Activated CD4-positive, alpha-beta T cell treated with anti-CD3 and anti-CD28 coated beads, Interleukin-2, Interleukin-4, amounts not matched to agents 100 ng/mL and 50 ng/mL, durations not matched to agents 16 hours and 8 hours (primary cell): ENCODE measurements around the gene SPATA4.
A peak's percentile ranks its signal among the peaks of the same experiment; 100 is the strongest.
"Not testable (repeated sequence)": the region's sequence is repeated elsewhere in the genome, so short reads cannot be mapped to it uniquely, and the experiment has no call there.

Experiments used
- DNase-seq: peaks from one replicate; pipeline ENCODE4 v3.0.0-alpha.2; 2020; ENCODE audit warnings: low spot score

SPATA4 gene

DNA sequence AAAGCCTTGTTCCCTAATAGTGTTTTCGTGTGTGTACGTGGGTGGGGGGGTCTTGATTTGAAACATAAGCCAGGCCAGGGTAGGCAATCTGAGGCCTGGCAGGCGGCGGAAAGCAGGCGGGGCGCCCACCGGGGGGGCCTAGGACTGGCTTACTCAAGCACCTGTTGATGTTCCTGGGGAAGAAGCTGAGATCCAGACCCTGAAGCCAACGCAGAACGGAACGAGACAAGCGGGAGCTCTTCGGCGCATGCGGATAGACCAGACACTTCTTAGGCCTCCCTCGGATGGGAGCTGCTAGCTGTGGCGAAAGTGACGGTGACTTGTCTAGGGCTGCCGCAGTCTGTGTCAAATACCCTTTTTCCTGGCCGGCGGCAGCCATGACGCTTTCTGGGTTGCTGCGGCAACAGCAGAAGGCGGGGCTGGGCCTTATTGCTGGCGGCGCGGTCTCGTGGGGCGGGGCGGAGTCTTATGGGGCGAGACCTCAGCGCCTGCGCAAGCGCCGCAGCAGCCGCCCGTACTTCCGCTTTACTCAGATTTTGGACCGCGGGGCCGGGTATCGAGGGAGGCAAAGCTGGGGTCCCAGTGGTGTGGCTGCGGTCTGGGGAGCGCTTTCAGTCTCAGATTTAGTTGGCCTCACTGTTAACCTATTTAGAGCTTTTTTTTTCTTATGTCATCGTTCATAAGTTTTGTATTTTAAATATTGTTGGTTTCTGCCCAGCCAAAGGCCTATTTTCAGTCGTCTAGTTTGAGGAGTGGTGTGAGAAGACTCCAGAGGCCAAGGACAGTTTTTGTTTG is at the start of gene SPATA4:
Gene SPATA4, minus strand, starts transcription at position 402 of the 795 bp plus-strand sequence. Its CDS starts 23 bp downstream, at position 379.
- peak; percentile 94 for DNase-seq

GRCh38 chr4:176242764-176243347 is 47.5 kb upstream of the SPATA4 start:
- no peak for DNase-seq

DNA sequence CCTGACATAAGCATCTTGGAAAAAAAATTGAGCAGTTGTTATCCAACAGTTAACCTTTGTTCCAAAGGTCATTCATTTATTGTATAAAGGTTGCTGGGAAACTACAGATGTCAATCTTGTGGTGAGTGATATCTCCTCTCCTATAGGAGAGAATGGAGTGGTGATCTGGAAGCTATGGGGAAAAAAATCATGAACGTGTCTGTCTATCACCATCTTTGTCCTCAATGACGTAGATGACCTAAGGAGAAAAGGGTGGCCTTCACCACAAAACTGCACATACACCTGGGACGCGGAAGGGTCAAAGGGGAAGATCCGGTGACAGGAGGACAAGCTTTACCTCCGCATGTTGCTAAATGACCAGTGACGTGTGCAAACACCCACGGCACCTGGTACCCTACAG is 46.3 kb upstream of the SPATA4 start:
- DNase-seq: no peak

DNA sequence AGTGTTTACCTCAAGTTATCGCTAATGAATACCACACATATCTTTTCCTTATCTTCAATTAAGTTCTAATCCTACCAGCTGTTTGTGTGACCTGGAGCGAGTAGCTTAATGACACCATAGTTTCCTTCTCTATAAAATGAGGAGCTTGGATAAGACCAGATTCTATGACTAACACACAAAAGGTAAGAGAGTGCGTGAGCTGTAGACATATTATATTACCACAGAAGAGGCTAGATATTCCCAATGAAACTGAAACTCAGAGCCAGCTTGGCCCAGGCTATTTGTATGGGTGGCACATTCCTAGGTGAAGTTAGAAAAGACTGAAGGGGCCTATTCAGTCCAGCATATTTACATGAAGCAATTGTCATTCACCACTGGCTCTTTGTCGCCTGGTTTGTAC is 43.4 kb upstream of the SPATA4 start:
- no peak for DNase-seq

GRCh38 chr4:176238157-176238610 is 42.8 kb upstream of the SPATA4 start:
- DNase-seq: no peak

- no peak for DNase-seq
These were observed 41.6 kb upstream of the SPATA4 start for GRCh38 chr4:176236946-176237345.

DNA sequence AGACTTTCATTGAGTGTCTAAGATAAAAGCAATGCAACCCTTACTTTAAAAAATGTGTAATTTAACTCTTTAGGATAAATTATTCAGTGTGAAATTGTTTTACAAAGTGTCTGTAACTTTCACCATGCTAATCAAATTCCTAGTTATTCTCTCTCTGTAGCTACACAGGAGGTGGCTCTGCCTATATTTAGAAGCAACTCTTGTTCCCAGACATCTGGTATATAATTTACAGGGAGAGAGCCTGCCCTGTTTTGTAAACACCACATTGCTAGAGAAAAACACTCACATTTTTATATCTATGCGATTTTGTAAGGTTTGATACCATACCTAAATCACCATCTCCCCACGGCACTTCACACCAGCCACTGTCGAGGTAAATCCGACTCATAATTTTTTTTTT is 35.5 kb upstream of the SPATA4 start:
- no peak for DNase-seq

GRCh38 chr4:176229645-176230044 is 34.3 kb upstream of the SPATA4 start:
- DNase-seq: no peak

- no peak for DNase-seq
These were observed 31.4 kb upstream of the SPATA4 start for GRCh38 chr4:176226736-176227135.

GRCh38 chr4:176223561-176223960 is 28.2 kb upstream of the SPATA4 start:
- no peak for DNase-seq

DNA sequence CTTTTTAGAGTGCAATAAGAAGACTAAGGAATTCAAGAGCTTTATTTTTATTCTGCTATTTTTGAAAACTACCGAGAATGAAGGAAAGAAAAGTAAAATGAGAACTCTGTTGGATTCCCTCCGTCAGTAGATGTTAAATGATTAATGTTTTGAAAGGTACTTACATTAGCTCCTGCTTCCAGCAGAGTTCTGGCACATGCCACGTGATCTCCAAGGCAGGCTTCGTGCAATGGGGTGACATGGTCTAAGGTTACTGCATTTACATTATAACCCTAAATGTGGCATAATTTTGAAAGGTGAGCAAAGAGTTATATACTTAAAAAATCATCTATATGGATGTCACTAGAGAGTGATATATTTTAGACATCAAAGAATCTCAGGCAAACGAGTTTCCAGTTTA is 26.8 kb upstream of the SPATA4 start:
- DNase-seq: no peak

GRCh38 chr4:176217510-176217909 is 22.1 kb upstream of the SPATA4 start:
- no peak for DNase-seq

DNA sequence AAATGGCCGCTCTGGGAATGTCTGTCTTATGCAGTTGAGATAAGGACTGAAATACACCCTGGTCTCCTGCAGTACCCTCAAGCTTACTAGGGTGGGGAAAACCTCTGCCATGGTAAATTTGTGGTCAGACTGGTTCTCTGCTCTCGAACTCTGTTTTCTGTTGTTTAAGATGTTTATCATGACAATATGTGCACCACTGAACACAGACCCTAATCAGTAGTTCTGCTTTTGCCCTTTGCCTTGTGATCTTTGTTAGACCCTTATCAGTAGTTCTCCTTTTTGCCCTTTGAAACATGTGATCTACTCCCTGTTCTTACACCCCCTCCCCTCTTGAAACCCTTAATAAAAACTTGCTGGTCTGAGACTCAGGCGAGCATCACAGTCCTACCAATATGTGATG is 17.0 kb upstream of the SPATA4 start:
- DNase-seq: not testable (repeated sequence)

- no peak for DNase-seq
These were observed 15.4 kb upstream of the SPATA4 start for GRCh38 chr4:176210579-176211296.

DNA sequence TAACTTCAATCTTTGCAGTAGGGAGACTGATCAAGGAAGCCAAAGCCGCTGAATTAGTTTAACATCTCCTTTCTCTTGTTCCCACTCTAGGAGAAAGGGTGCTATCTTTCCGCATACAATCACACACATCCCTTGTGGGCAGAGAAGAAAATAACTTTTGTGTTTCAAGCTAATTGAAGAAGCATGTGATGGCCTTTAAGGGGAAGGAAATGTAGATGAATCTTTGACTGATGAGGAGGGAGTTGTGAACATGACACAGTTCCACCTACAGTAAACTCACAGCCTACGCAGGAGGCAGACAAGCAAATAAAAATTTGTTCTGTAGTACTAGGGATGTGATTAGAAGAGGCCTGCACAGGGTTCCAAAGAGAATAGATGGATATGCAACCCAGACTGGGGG is 14.7 kb upstream of the SPATA4 start:
- DNase-seq: no peak

DNA sequence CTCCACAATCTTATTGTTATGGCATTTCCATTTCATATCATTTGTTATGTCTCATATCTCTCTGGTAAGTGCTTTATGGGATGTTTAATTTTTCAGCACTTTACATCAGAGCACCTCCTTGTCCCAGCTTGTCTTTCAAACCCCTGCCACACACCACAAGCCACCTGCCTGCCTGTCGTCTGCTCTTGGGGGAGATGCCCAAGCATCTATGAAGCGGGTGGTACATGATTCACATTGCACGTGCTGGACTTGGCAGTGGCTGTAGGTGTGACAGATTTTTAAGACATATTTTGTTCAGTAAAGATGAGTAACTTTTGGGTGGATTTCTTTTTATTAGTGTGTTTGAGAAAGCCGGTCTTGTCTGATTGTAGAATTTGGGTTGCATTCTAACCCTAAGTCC is 14.2 kb upstream of the SPATA4 start:
- no peak for DNase-seq

- DNase-seq: no peak
These were observed 12.5 kb upstream of the SPATA4 start for GRCh38 chr4:176207839-176208238.

DNA sequence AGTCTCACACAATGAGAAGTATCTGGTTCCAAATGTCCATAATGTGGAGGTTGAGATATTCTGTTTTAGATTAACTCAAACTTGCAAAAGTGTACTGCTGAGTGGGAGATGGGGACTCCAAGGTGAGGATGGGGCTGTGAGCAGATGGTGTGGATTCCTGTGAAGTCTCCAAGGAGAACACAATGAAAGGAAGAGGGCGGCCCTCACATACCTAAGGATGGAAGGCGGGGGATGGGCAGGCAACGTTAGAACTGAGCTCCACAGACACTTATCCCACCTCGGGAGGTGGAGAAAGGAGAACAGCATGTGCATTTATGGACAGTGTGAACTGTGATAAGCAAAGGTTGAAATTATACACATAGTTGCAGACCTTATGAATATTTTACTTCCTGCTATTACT is 9.9 kb upstream of the SPATA4 start:
- DNase-seq: no peak

GRCh38 chr4:176198316-176198903 is 3.0 kb upstream of the SPATA4 start:
- no peak for DNase-seq

DNA sequence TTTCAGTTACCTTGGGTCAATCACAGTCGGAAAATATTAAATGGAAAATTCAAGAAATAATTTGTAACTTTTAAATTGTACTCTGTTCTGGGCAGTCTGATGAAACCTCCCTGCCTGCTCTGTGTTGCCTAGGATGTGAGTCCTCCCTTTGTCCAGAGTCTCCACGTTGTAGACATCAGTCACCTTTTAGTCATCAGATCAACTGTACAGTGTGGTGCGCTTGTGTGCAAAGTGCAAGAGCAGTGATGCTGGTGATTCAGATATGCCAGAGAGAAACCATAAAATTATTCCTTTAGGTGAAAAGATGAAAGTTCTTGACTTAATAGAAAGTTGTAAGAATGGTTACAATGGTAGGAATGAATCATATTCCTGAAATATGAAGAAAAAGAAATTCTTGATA is 1.4 kb downstream of the SPATA4 start:
- DNase-seq: peak; percentile 56

GRCh38 chr4:176193126-176193525 is 2.3 kb downstream of the SPATA4 start:
- DNase-seq: no peak

DNA sequence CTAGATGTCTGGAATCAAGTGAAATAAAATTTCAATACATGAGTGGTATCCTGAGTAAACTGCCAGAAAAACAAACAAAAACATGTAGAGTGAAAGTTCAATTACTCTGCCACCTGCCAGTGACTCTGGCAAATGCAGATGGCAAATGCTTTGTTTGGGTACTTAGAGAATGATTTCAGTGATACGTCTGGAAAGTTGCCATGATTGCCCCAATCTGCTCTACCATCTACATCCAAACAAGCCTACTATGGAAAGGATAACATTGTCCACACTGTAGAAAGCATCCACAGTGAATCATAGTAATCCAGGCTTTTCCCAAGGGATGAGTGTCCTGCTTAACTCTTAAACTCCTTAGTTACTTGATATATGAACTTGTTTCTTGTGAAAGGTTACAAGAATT is 3.4 kb downstream of the SPATA4 start:
- no peak for DNase-seq
